Measurements from ENCODE around the gene HOXD13.

Gene HOXD13

DNA sequence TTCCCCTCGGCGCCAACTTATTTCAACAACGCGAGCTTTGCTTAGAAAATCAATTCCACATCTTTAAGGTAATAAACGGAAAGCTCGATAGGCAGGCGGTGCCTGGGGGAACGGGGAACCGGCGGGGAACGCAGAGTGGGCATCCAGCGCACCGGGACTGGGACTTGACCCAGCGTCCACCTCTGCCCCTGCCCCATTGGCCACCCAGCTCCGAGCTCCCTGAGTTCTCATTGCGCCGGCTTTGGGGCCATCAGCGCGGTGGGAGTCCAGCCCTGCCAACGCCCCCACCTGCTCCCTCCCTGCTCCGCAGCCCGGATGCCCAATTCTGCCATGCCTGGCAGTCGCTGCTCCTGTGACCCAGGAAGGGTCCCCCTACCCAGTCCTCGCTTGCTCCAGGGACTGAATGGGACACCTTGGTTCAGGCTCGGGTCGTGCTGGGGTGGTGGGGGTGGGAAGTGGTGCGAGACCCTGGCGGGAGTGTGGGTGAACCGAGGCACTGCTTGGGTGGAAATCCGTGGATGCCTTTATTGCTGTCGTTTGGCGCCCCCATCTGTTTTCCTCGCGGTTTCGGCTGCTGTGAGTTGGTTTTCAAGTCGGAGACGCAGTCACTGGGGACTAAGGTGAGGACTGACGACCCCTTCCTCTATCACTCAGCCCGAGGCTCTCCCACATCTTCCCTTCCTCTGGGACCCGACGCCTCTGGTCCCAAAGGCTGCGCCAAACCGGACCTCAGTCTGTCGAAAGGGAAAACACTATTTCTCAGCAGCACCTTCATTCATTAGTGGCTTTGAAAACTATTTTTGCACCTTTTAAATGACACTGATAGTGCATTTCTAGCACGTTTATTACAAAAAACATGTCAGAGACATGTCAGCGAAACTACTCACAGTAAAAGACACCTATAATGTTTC lies 6.4 kb upstream of the HOXD13 start:
- Histone ChIP-seq H3K9me3 (ENCODE audit: insufficient read depth, low read length) (no peaks in the 10 kb centered on the region), H3K4me3 (ENCODE audit: insufficient read depth, low read length, poor library complexity, severe bottlenecking) (no peak overlapping the region), H3K9me2 (replicated peaks; ENCODE audit: insufficient read depth, low read length) (no peaks in the 10 kb centered on the region), H3K27ac (ENCODE audit: low read depth, low read length) (no peak overlapping the region), H3F3A (ENCODE audit: insufficient read depth) (no peaks in the 10 kb centered on the region), H3K79me2 (ENCODE audit: insufficient read depth, low read length) (no peaks in the 10 kb centered on the region), H2AFZ (ENCODE audit: low read depth, low read length, severe bottlenecking) (no peak overlapping the region), H3K36me3 (ENCODE audit: low read length) (no peaks in the 10 kb centered on the region), H3K9ac (ENCODE audit: low read length) (no peak overlapping the region), H3K4me2 (ENCODE audit: low read depth, low read length, poor library complexity, severe bottlenecking) (no peak overlapping the region), H3K27me3 (ENCODE audit: low read length) (no peaks in the 10 kb centered on the region), H4K20me1 (ENCODE audit: low read depth, low read length) (no peaks in the 10 kb centered on the region)
- TF ChIP-seq, protein P1, sequence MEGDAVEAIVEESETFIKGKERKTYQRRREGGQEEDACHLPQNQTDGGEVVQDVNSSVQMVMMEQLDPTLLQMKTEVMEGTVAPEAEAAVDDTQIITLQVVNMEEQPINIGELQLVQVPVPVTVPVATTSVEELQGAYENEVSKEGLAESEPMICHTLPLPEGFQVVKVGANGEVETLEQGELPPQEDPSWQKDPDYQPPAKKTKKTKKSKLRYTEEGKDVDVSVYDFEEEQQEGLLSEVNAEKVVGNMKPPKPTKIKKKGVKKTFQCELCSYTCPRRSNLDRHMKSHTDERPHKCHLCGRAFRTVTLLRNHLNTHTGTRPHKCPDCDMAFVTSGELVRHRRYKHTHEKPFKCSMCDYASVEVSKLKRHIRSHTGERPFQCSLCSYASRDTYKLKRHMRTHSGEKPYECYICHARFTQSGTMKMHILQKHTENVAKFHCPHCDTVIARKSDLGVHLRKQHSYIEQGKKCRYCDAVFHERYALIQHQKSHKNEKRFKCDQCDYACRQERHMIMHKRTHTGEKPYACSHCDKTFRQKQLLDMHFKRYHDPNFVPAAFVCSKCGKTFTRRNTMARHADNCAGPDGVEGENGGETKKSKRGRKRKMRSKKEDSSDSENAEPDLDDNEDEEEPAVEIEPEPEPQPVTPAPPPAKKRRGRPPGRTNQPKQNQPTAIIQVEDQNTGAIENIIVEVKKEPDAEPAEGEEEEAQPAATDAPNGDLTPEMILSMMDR (IDR thresholded peaks at IDR 0.05; ENCODE audit: insufficient read depth, low read length, poor library complexity, severe bottlenecking) = peak; percentile 16
- TF ChIP-seq EZH2phosphoT487 (conservative IDR thresholded peaks at IDR 0.05; ENCODE audit: low read length) = no peak

DNA sequence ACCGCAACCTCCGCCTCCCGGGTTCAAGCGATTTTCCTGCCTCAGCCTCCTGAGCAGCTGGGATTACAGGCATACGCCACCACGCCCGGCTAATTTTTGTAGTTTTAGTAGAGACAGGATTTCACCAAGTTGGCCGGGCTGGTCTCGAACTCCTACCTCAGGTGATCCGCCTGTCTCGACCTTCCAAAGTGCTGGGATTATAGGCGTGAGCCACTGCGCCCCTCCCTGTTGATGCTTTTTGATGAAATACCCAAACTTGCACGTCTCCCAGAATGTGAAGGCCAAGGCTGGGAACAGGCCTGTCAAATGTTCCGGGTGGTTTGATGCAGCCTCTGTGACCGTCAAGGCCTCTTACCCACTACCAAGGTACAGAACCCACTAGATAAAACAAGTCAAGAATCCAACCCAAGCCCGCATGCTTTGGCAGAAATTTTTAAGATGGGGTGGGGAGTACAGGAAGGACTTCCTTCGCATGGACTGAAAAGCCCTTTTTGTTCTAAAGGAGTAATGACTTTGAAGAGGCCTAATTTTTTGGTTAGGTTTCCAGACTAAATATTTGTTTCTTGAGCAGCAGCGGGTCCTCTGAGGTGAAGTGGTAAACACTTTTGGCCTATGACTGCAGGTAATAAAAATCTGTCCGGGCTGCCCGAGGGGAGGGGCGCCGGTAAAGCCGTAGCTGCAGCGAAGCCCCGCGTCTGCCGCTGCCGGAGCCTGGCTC lies 5.0 kb upstream of the HOXD13 start:
- Histone ChIP-seq H3K4me3 (ENCODE audit: insufficient read depth, low read length, poor library complexity, severe bottlenecking) (no peak overlapping the region), H2AFZ (ENCODE audit: low read depth, low read length, severe bottlenecking) (no peak overlapping the region), H4K20me1 (ENCODE audit: low read depth, low read length) (no peaks in the 10 kb centered on the region), H3K36me3 (ENCODE audit: low read length) (no peaks in the 10 kb centered on the region), H3K4me2 (ENCODE audit: low read depth, low read length, poor library complexity, severe bottlenecking) (no peak overlapping the region), H3K9ac (ENCODE audit: low read length) (no peak overlapping the region), H3K9me3 (ENCODE audit: insufficient read depth, low read length) (no peaks in the 10 kb centered on the region), H3K27me3 (ENCODE audit: low read length) (no peaks in the 10 kb centered on the region), H3F3A (ENCODE audit: insufficient read depth) (no peaks in the 10 kb centered on the region), H3K9me2 (replicated peaks; ENCODE audit: insufficient read depth, low read length) (no peaks in the 10 kb centered on the region), H3K27ac (ENCODE audit: low read depth, low read length) (no peak overlapping the region), H3K79me2 (ENCODE audit: insufficient read depth, low read length) (no peaks in the 10 kb centered on the region)
- TF ChIP-seq EZH2phosphoT487 (conservative IDR thresholded peaks at IDR 0.05; ENCODE audit: low read length) = no peak
- TF ChIP-seq, protein P1 (IDR thresholded peaks at IDR 0.05; ENCODE audit: insufficient read depth, low read length, poor library complexity, severe bottlenecking) = no peak

DNA sequence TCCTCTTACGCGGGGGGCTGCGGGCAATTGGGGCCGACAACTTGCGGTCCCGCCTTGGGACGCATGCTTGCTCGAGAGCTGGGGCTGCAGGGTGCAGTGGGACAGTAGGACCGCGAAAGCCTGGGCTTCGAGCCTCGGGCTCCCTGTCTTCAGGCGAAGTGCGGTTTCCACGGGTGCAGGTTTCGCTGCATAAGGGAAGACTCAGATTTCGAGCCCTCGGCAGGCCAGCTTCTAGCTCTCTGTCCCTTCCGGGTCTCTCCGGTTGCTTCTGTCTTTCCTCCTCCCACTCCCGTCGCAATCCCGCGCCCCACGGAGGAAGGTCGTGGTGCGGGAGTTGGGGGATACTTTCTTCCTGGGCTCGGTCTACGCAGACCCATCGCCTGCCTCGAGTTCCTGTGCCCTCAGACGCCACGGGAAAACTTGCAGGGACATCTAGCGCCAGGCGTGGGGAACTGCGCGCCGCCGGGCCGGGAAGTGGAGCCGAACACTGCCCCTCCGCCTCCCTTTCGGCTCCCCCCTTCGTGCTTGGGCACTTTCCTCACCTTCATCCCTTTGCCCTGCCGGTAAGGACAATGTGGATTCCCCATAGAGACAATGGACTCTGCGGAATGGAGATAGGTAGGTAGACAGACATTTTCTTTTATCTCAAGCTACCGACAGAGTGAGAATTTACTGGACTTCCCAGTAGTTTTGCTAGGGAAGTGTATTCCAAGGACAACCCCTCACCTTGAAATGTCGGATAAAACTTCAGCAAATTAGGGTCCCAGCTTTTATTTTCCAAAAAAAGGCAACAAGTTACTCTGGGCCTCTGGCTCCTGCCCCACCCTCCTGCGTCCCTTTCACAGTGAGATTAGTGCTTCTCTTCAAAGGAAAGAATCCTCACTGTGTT lies 4.2 kb upstream of the HOXD13 start:
- no peaks in the 10 kb centered on the region for H3F3A ChIP-seq (ENCODE audit: insufficient read depth)
- H3K27me3 ChIP-seq (ENCODE audit: low read length) = no peaks in the 10 kb centered on the region
- H3K9me3 ChIP-seq (ENCODE audit: insufficient read depth, low read length) = no peaks in the 10 kb centered on the region
- H3K36me3 ChIP-seq (ENCODE audit: low read length) = no peaks in the 10 kb centered on the region
- no peaks in the 10 kb centered on the region for H3K9me2 ChIP-seq (replicated peaks; ENCODE audit: insufficient read depth, low read length)
- no peak overlapping the region for H3K27ac ChIP-seq (ENCODE audit: low read depth, low read length)
- H3K4me3 ChIP-seq (ENCODE audit: insufficient read depth, low read length, poor library complexity, severe bottlenecking) = no peak overlapping the region
- H3K9ac ChIP-seq (ENCODE audit: low read length) = no peak overlapping the region
- TF ChIP-seq, protein P1 (IDR thresholded peaks at IDR 0.05; ENCODE audit: insufficient read depth, low read length, poor library complexity, severe bottlenecking) = no peak
- no peak for TF ChIP-seq EZH2phosphoT487 (conservative IDR thresholded peaks at IDR 0.05; ENCODE audit: low read length)
- no peak overlapping the region for H2AFZ ChIP-seq (ENCODE audit: low read depth, low read length, severe bottlenecking)
- H3K79me2 ChIP-seq (ENCODE audit: insufficient read depth, low read length) = no peaks in the 10 kb centered on the region
- no peak overlapping the region for H3K4me2 ChIP-seq (ENCODE audit: low read depth, low read length, poor library complexity, severe bottlenecking)
- H4K20me1 ChIP-seq (ENCODE audit: low read depth, low read length) = no peaks in the 10 kb centered on the region
